GM06990 (cell line): ENCODE data around the gene FNIP2.

Experiments
- DNase-seq: peaks from one replicate; pipeline ENCODE4 v3.0.0-alpha.2; 2011; ENCODE audit not compliant: insufficient read length; ENCODE audit errors: extremely low read depth
- H3K27me3 ChIP-seq: replicated peaks from 2 replicates; pipeline ENCODE4 v1.6.0; 2011; ENCODE audit warnings: low read length; ENCODE audit not compliant: control insufficient read depth, insufficient read depth
- H3K36me3 ChIP-seq: 2 replicates; pipeline ENCODE4 v1.5.1; 2011; ENCODE audit warnings: low read length; ENCODE audit not compliant: control insufficient read depth, insufficient read depth
- H3K4me3 ChIP-seq: replicated peaks from 2 replicates; pipeline ENCODE4 v1.5.1; 2011; ENCODE audit warnings: low read depth, mild to moderate bottlenecking, control low read depth, low read length
- CTCF ChIP-seq: IDR thresholded peaks from 2 replicates; pipeline ENCODE4 v1.5.1; 2011; ENCODE audit warnings: low read length, control low read depth, mild to moderate bottlenecking, inconsistent platforms; ENCODE audit not compliant: insufficient read depth, poor library complexity, severe bottlenecking

Gene FNIP2

GRCh38 chr4:158836828-158837449 lies 68.1 kb downstream of the FNIP2 start:
- H3K27me3 ChIP-seq: no peaks in the 10 kb centered on the region
- DNase-seq: no peak
- H3K4me3 ChIP-seq: no peak overlapping the region
- TF ChIP-seq CTCF: no peak
- H3K36me3 ChIP-seq: no peaks in the 10 kb centered on the region

- DNase-seq: no peak
- Histone ChIP-seq H3K4me3 (no peak overlapping the region), H3K36me3 (no peaks in the 10 kb centered on the region), H3K27me3 (no peaks in the 10 kb centered on the region)
- no peak for TF ChIP-seq CTCF
Observed at GRCh38 chr4:158837527-158838141, 68.8 kb downstream of the FNIP2 start.

- DNase-seq: no peak
- H3K36me3 ChIP-seq: no peaks in the 10 kb centered on the region
- TF ChIP-seq CTCF: no peak
- no peaks in the 10 kb centered on the region for H3K27me3 ChIP-seq
- H3K4me3 ChIP-seq: no peak overlapping the region
Observed at GRCh38 chr4:158840131-158840530, 71.3 kb downstream of the FNIP2 start.

GRCh38 chr4:158841540-158841939 lies 72.7 kb downstream of the FNIP2 start:
- Histone ChIP-seq H3K36me3 (no peaks in the 10 kb centered on the region), H3K4me3 (no peak overlapping the region), H3K27me3 (no peaks in the 10 kb centered on the region)
- no peak for DNase-seq
- no peak for TF ChIP-seq CTCF

- Histone ChIP-seq H3K27me3 (no peaks in the 10 kb centered on the region), H3K36me3 (no peaks in the 10 kb centered on the region), H3K4me3 (no peak overlapping the region)
- TF ChIP-seq CTCF: no peak
- DNase-seq: no peak
Observed at GRCh38 chr4:158845311-158846041, 76.7 kb downstream of the FNIP2 start.
